AG08396 (cell line): ENCODE data around the gene SHISA9.
"Not testable (repeated sequence)": the region's sequence is repeated elsewhere in the genome, so short reads cannot be mapped to it uniquely, and the experiment has no call there.

Experiments
- DNase-seq: peaks from one replicate; pipeline ENCODE4 v3.0.0; 2012; ENCODE audit warnings: low spot score, mixed read lengths

SHISA9 gene

DNA sequence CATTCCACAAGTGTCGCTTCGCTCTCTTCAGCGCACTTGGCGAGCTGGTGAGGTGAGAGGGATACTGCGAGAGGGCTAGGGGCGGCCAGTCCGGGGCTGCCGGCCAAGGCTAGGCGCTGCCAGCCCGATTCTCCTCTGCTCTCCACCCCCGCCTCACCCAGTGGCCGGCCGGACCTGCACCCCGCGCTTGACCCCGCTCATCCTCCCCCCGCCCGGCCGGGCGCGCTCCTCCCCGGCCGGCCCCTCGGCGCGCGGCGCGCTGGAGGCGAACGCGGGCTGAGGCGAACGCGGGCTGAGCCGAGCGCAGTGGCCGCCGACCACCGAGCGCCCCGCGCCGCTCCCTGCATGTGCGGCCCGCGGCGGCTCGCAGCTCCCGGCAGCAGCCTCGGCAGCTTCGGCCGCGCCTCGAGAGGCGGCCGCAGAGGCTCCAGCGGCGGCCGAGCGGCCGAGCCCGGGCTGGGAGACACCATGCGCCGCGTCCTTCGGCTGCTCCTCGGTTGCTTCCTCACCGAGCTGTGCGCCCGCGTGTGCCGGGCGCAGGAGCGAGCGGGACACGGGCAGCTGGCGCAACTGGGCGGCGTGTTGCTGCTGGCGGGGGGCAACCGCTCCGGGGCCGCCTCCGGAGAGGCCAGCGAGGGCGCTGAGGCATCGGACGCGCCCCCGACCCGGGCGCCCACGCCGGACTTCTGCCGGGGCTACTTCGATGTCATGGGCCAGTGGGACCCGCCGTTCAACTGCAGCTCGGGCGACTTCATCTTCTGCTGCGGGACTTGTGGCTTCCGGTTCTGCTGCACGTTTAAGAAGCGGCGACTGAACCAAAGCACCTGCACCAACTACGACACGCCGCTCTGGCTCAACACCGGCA, at the start of gene SHISA9:
TSS of gene SHISA9 (plus strand) at position 2 of the 865 bp plus-strand sequence.
- DNase-seq: no peak

DNA sequence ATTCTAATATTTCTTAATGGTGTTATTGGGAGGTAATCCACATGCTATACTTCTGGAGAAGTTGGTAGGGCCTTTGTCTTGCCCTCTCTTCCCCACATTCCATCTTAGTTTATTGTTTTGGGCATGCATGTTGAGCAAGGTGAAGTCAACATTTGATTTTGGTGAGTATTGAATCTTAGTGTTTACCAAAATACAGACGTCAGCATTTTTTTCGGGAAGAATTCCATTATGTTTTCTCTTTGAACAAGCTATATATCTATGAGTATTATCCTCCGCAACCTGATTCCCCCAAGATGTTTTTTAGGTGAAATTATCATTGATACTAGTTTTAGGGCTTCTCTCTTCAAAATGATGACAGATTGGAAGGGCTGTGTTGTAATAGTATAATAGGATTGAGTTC, 47.4 kb upstream of the SHISA9 start:
- DNase-seq: no peak

DNA sequence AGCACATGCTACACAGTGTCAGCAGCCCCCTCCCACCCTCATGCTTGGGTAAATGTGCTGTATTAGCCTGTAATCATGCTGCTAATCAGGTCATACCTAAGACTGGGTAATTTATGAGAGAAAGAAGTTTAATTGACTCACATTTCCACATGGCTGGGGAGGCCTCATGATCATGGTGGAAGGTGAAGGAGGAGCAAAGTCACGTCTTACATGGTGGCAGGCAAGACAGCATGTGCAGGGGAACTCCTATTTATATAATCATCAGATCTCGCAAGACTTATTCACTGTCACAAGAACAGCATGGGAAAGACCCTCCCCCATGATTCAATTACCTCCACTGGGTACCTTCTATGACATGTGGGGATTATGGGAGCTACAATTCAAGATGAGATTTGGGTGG, 44.0 kb upstream of the SHISA9 start:
- DNase-seq: not testable (repeated sequence)

DNA sequence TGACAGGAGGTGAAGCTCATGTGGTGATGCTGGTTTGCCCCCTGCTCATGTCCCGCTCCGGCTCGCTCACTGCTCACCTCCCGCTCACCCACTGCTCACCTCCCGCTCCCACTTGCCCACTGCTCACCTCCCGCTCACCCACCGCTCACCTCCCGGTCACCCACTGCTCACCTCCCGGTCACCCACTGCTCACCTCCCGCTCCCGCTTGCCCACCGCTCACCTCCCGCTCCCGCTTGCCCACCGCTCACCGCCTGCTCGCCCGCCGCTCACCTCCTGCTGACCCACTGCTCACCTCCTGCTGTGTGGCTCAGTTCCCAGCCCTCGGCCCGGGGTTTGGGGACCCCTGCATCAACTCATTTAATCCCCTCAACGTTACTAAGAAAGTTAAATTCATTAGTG, 39.1 kb upstream of the SHISA9 start:
- DNase-seq: no peak

DNA sequence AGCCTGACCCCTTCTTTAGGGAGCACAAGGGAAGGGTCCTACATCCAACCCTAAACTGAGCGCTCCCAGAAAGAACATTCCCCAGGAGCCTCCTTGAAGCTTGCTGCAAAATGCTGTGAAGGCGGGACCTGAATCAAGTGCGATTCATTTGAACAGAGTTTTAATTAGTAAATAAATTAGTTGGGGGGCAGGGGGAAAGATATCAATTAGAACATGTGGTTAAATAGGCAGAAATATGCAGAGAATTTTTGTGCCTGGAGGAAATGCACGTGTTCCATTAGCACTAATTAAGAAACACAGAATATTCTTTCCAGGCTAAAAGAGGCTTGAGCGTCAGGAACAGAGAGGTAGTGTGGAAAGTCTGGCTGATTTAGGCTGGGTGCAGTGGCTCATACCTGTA, 38.5 kb upstream of the SHISA9 start:
- no peak for DNase-seq

DNA sequence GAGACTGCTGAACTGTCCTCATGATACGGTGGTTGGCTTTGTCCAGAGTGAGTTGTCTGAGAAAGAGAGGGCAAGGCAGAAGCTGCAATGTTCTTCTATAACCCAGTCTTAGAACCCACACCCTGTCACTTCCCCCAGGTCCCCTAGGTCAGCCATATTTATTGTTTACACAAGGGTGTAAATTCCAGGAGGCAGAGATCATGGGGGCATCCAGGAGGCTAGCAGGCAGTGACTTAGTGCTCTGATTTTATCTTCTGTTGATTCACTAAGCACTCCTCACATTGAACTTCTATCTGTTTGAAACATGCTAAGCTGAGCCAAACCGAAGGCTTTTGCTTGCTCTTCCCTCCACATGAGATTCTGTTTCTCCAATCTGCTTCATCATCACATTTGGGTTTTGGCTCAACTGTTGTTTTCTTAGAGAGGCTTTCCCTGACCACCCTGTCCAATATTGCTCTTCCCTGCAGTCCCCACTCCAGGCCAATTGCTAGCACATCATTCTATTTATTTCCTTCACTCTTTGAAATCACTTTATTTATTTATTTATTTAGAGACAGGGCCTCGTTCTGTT, 34.3 kb upstream of the SHISA9 start:
- DNase-seq: no peak

DNA sequence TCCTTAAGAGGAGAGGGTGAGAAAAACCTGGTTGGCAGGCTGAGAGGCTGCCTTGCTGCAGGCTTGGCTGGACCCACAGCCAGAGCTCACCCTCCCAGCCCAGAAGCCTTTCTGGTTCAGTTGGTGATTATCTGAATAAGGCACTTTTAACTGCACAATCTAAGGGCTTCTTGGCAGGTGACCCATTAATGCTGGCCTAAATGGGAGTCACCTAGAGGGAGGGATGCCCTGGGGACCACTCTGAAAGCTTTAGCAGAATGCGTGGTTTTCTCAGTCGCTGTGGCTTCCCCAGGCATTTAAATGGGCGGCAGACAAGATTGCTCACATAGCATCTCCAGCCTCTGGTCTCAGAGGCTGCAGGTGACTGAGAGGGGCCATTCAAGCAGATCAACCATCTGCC, 33.2 kb upstream of the SHISA9 start:
- no peak for DNase-seq

DNA sequence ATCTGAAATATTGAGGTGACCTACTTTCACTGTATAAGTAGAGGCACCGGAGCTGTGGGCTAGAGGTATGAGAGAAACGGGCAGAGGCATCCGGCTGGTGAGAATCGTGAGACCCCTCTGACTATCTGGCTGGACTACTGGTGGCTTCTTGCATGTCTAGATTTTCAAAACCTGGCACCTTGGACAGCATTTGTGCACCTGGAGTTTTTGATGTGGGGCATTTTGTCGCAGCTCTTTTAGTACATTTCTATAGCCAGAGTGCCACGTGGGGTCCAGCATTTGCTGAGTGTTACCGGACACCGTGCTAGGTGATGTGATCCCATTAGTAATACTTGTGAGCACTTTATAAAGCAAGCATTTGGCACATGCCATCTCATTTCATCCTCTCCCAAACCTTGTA, 32.6 kb upstream of the SHISA9 start:
- no peak for DNase-seq

DNA sequence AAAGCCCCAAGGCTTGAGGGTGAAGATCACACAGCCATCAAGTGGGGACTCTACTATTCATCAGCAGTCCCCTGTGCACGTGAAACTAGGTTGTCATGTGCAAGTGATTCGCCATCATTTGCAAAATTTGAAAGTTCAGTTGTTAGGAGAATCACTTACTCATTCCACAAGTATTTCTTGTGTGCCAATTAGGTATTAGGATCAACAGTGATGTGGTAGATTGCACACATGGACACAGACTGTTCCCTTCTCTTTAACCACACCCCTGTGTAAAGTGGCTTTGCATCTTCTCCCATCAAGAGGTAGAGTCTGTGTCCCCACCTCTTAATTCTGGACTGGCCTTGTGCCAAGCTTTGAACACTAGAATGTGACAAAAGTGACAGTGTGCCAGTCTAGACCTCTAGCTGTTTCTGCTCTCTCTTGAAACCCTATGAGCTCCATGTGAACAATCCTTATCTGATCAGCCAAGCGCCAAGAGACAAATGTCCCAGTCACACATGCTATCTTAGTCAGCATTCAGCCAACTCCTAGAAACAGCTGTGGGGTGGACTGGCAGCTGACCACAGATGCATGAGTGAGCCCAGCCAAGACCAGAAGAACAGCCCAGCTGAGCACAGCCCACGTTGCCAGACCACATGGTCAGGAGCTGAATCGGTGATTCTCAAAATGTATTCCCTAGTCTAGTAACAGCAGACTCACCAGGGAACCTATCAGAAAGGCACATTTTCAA, 31.5 kb upstream of the SHISA9 start:
- no peak for DNase-seq

DNA sequence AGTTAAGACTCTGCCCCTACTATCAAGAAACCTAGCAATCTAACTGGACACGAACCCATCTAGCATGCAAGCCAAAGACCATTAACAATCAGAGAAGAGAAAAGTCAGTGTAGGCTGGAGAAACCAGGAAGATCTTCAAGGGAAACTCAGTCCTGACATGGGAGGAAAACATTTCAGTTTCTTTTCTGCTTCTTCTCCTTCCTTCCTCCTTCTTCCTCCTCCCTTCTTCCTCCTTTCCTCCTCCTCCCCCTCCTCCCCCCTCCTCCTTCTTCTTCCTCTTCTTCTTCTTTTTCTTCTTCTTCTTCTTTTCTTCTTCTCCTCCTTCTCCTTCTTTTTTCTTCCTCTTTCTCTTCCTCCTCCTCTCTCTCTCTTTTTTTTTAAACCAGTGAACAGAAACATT, 29.6 kb upstream of the SHISA9 start:
- DNase-seq: no peak

DNA sequence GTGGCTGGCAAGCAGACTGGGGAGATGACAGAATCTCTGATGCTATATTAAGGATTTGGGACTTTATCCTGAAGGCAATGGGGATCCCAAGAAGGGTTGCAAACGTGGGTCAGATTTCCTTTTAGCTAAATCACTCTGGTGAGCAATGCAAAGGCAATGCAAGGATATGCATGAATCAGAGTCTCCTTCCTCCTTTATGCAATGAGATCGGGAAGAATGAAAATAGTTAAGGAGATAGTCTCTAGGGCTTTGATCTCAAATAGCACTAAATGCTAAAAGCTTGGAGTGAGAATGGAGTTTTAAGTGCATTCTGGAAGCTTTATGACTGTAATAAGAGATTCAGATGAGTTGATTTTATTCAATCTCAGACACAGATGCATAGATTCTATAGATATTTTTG, 27.2 kb upstream of the SHISA9 start:
- DNase-seq: no peak

DNA sequence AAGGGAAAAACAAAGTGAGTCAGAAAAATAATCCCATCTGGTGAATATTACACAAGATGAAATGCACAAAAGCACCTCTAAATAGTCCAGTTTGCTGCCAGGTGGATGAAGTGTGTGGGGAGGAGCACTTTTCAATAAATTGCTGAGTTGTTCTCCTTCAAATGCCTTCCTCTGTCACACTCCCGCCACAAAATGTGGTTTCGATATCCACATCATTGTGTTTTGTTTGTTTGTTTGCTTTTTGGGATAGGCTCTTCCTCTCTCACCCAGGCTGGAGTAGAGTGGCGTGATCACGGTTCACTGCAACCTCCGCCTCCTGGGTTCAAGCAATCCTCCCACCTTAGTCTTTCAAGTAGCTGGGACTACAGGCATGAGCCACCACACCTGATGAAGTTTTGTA, 24.6 kb upstream of the SHISA9 start:
- DNase-seq: no peak

DNA sequence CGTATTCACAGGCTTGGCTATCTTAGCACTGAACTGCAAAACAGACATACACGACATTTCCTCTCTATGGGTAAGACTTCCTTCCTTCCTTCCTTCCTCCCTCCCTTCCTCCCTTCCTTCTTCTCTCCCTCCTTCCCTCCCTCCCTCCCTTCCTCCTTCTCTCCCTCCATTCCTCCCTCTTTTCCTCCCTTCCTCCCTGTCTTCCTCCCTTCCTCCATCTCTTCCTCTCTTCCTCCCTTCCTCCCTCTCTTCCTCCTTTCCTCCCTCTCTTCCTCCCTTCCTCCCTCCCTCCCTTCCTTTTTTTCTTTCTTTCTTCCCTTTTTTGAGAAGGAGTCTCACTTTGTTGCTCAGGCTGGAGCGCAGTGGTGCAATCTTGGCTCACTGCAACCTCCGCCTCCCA, 22.4 kb upstream of the SHISA9 start:
- no peak for DNase-seq

DNA sequence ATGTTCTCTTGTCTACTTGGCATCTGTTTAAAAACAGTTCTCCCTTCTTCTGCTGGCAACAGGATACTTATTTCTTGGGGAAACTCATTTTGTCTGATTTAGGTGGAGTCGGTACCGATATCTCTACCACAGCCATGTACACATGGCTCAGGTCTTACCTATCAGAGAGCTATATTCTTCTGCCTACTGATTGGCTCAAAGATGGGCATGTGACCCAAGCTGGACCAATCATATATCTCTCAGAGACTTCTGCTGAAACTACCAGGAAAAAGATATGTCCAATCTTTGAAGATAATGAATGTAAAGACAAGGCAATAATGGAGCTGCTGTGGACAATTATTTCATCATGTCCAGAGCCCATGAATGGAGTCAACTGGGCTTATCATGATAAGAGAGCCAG, 21.6 kb upstream of the SHISA9 start:
- no peak for DNase-seq

DNA sequence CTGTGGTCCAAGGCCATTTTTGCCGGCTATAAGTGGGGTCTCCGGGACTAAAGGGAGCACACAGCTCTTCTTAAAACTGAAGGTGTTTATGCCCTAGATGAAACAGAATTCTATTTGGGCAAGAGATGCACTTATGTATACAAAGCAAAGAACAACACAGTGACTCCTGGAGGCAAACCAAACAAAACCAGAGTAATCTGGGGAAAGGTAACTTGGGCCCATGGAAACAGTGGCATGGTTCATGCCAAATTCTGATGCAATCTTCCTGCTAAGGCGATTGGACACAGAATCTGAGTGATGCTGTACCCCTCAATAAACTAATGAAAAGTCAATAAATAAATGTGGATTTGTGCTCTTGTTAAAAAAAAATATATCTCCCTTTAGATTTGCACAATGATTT, 20.2 kb upstream of the SHISA9 start:
- no peak for DNase-seq

DNA sequence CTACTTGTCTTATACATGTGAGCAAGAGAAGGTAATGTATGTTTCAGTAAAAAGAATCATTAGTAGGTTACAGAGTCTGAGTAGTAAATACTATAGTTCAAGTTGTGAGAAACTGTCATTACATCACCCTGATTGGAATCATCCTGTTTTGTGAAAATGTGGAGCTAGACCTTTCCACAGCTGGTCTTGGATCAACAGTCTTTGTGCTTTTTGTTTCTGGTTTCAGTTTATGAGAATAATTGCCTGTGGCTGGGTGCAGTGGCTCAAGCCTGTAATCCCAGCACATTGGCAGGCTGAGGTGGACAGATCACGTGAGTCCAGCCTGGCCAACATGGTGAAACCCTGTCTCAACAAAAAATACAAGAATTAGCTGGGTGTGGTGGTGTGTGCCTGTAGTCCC, 19.7 kb upstream of the SHISA9 start:
- no peak for DNase-seq

DNA sequence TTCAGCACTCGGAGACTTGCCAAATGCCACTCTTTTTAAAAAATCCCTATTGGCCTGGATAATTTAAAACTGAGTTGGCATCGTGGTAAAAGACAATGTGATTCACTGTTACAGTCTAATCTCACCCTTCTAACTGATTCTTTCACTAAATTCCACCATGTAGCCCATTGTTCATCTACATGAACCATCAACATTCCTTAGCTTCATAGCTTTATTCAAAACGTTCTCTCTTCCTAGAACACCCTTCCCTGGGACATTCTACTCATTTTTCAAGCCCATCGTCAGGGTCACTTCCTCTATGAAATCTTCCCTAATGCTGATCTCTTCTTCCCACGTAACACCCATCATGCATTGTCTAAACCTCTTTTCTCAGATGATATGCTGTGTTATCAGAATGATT, 15.7 kb upstream of the SHISA9 start:
- no peak for DNase-seq

DNA sequence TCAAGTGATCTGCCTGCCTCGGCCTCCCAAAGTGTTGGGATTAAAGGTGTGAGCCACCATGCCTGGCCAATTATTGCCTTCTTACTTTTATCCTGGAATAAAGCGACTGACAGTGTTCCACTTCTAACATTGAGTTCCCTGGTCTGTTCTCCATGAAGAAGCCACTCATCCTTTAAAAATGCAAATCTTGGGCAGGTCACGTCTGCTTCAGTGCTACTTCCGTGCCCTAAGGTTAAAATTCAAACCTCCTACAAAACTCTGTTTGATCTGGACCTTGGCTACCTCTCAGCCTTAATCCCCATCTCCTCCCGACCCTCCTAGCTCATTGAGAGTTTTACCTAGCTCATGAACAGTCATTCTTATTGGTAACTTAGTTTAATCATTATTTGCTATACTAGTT, 9.6 kb upstream of the SHISA9 start:
- no peak for DNase-seq

DNA sequence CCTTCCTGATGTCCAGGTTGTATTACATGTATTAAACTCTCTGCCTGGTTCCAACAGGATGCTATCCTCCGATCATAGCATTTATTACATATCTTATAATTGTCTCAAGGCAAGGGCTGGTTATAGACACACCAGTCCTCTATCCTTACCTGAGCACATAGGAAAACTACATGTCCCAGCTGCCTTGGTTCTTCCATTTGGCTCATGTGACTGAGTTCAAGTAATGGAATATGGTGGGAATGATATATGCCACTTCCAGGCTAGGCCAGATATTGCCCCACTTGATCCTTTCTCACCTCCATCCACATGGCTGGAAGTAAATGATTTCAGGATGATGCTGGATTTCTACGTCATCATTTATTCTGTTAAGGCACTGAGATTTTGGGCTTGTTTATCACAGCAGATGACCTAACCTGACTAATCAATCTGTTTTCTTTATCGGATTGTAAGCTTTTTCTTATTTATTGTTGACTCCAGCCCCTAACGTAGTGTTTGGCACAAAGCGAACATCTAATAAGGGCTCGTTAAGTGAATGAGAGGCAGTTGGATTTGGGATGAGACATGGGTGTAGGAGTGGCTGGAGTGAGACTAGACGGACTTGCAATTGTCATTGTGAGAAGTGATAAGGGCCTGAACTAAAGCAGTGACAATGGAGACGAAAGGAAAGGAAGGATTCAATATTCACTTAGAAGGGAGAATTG, 8.2 kb upstream of the SHISA9 start:
- no peak for DNase-seq

DNA sequence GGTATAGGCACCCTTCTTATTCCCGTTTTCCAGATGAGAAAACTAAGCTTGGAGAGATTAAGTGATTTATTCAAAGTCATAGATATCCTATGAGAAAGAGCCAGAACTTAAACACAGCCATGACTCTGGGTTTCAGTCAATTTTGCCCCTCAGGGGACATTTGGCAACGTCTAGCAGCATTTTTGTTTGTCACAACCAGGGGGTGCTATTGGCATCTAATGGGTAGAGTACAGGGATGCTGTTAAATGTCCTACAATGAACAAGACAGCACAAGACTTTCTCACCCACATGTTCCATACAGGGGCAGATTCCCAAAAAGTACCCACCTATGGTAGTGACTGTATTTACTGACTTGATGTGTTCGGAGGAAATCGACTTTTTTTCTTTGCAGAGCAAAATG, 4.8 kb upstream of the SHISA9 start:
- DNase-seq: no peak

DNA sequence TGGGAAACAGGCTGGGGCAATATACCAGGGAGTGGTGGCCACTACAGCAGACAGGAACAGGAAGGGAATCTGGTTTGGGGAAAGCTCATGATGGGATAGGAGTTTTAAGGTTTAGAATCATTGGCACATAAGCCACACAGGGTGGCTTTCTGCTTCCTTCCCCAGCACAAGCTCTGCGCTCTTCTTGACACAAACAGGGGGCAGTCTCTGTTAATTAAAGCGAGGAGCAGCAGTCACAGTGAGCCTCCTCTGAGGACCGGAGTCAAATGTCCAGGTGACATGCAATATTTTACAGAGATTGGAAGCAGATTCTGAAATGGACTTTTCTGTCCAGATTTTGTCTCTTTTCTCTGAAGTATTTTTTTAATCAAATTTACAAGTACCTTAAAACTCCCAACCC, 2.8 kb upstream of the SHISA9 start:
- DNase-seq: no peak

DNA sequence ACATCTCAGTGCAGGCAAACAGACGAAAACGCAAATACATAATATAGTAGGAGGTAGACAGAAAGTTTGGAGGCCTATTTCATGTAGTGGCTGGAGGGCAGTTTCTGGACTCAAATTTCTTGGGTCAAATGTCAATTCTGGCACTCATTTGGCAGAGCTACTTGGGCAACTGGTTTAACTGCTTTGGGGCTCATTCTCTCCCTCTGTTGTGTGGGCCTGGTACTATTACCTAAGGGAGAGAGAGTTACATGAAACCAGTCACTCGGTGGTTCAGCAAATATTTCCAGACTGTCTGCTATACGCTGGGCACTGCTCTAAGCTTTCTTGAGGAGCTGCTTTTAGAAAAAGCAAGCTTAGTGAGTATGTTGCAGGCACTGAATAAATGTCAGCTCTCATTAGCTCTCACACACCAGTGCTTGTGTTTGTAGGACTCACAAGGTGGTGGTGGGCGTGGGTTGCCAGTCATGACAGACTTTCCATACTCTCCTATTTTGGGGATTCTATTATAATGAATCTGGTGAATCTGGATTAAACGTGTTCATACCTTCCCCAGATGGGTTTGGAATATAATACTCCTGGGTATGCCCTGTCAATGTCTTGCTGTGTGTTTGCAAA, 1.8 kb upstream of the SHISA9 start:
- DNase-seq: no peak
